ENCODE measurements around the gene SETD2. TPM values are rescaled to one million over a fixed set of nuclear protein-coding genes. Genes with fewer than 3 reads are reported as not detected.

The SETD2 gene
- total RNA-seq, 2 experiments from 2014 or later, result 87.3 to 87.4 TPM

- POLR2A ChIA-PET, result interaction anchor here (1.2 to 1.9 kb wide), 3 partner anchors 18 to 60 kb away, joined by 3 to 9 read pairs (median 3); partner anchors contain the start of gene NBEAL2
Observed at GRCh38 chr3:46998121-46998851, 165.6 kb downstream of the SETD2 start.

DNA sequence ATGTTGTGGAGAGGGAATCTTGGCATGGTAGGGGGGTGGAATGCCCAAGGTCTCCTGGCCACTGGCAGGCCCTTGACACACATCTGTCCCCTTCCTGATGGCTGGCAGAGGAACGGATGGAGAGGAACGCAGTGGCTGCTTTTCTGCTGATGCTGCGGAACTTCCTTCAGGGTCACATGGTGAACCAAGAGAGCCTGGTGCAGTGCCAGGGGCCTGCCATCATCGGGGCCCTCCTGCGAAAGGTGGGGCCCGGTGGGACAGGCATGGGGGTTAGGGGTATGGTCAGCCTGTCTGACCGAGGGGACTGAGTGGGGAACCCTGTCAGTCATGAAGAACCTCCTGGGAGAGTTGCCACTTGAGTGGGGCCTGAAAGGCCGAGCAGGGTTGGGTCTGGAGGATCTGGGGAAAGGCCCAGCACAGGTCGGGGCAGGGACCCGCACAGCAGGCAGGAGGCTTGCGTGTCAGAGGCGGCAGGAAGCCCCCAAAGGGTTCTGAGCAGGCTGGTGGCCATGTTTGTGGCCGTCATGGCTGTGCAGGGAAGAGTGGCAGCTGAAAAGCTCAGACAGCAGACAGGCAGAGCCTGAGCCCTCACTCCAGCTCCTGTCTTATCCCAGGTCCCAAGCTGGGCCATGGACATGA is 166.3 kb downstream of the SETD2 start:
- no peak for TF ChIP-seq CTCF (IDR thresholded peaks at IDR 0.05)
- Histone ChIP-seq H3K36me3 (ENCODE audit: insufficient read depth, low read length) (peaks cover 98% of the 10 kb centered on the region), H3K27me3 (ENCODE audit: control insufficient read depth in 1 of 2, insufficient read depth in 2 of 2, low read length in 2 of 2) (no peaks in the 10 kb centered on the region), H3K4me3 (ENCODE audit: low read length) (no peak overlapping the region), H3K9me3 (ENCODE audit: control insufficient read depth in 1 of 2, insufficient read depth in 1 of 2, low read length in 2 of 2) (no peaks in the 10 kb centered on the region), H3K4me1 (ENCODE audit: insufficient read depth, low read length) (peaks cover 35% of the 10 kb centered on the region), H3K27ac (ENCODE audit: low read depth in 1 of 2, low read length in 2 of 2) (no peak overlapping the region)
- intact Hi-C loops (cut with DNase I, micrococcal nuclease), result loop anchor here (1.0 to 5.0 kb wide), 5 partner anchors 74 to 293 kb away; no protein-coding TSS in a partner anchor
- Mint-ChIP-seq H3K27ac (no peak overlapping the region), H3K4me1 (ENCODE audit: low read depth) (peaks cover 16% of the 10 kb centered on the region), H3K36me3 (ENCODE audit: low read depth) (peaks cover 72% of the 10 kb centered on the region), H3K27me3 (no peaks in the 10 kb centered on the region), H3K9me3 (no peaks in the 10 kb centered on the region), H3K4me3 (no peak overlapping the region)
- ChIA-PET POLR2A (interaction anchor here (1.4 to 1.9 kb wide), 2 partner anchors 18 to 40 kb away, joined by 3 to 9 read pairs; partner anchors contain the start of gene NBEAL2), CTCF (interaction anchor here (0.6 to 3.2 kb wide), 6 partner anchors 17 to 88 kb away, joined by 3 to 11 read pairs (median 4); partner anchors contain the start of genes CCDC12 and NBEAL2)
- ATAC-seq (ENCODE audit: poor library complexity), result no peak
- DNase-seq, result no peak

More at GRCh38 chr3:46998121-46998851, 165.6 kb downstream of the SETD2 start:
- Histone ChIP-seq H3K9me3 (ENCODE audit: control insufficient read depth in 1 of 2, insufficient read depth in 1 of 2, low read length in 2 of 2) (no peaks in the 10 kb centered on the region), H3K4me3 (ENCODE audit: low read length) (no peak overlapping the region), H3K27me3 (ENCODE audit: control insufficient read depth in 1 of 2, insufficient read depth in 2 of 2, low read length in 2 of 2) (no peaks in the 10 kb centered on the region), H3K4me1 (ENCODE audit: insufficient read depth, low read length) (peaks cover 35% of the 10 kb centered on the region), H3K27ac (ENCODE audit: low read depth in 1 of 2, low read length in 2 of 2) (no peak overlapping the region), H3K36me3 (ENCODE audit: insufficient read depth, low read length) (peaks cover 98% of the 10 kb centered on the region)
- H3K9me3 Mint-ChIP-seq, result no peaks in the 10 kb centered on the region
- H3K27me3 Mint-ChIP-seq, result no peaks in the 10 kb centered on the region
- peaks cover 67% of the 10 kb centered on the region for H3K36me3 Mint-ChIP-seq (ENCODE audit: low read depth)
- peaks cover 16% of the 10 kb centered on the region for H3K4me1 Mint-ChIP-seq (ENCODE audit: low read depth)
- ATAC-seq (ENCODE audit: poor library complexity) (peak; percentile 79), DNase-seq (peak; percentile 59 to 88 (median 74))
- peak; percentile 86 for TF ChIP-seq CTCF (IDR thresholded peaks at IDR 0.05)
- H3K27ac Mint-ChIP-seq, result peak overlapping the region; percentile 25
- no peak overlapping the region for H3K4me3 Mint-ChIP-seq
- intact Hi-C loops (cut with DNase I, micrococcal nuclease), result loop anchor here (1.0 to 5.0 kb wide), 5 partner anchors 75 to 293 kb away; no protein-coding TSS in a partner anchor
- CTCF ChIA-PET, result interaction anchor here (0.6 to 3.2 kb wide), 8 partner anchors 11 to 89 kb away, joined by 3 to 11 read pairs (median 4); partner anchors contain the start of genes CCDC12 and NBEAL2

GRCh38 chr3:46996689-46997452 is 167.0 kb downstream of the SETD2 start:
- ChIA-PET POLR2A (interaction anchor here (0.7 to 1.9 kb wide), 2 partner anchors 17 to 71 kb away, joined by 4 to 9 read pairs; partner anchors contain the start of gene NBEAL2), CTCF (interaction anchor here (0.8 to 3.2 kb wide), 3 partner anchors 49 to 299 kb away, joined by 3 to 11 read pairs (median 9); no protein-coding TSS in a partner anchor)
- no peaks in the 10 kb centered on the region for H3K9me3 ChIP-seq (ENCODE audit: control insufficient read depth in 1 of 2, insufficient read depth in 1 of 2, low read length in 2 of 2)
- Mint-ChIP-seq H3K4me3 (no peak overlapping the region), H3K27me3 (no peaks in the 10 kb centered on the region), H3K36me3 (ENCODE audit: low read depth) (peaks cover 65% of the 10 kb centered on the region), H3K27ac (no peak overlapping the region), H3K4me1 (ENCODE audit: low read depth) (peaks cover 16% of the 10 kb centered on the region), H3K9me3 (no peaks in the 10 kb centered on the region)
- no peak for ATAC-seq (ENCODE audit: poor library complexity)
- H3K27me3 ChIP-seq (ENCODE audit: control insufficient read depth in 1 of 2, insufficient read depth in 2 of 2, low read length in 2 of 2), result no peaks in the 10 kb centered on the region
- H3K4me3 ChIP-seq (ENCODE audit: low read length), result no peak overlapping the region
- intact Hi-C loops (cut with DNase I, micrococcal nuclease), result loop anchor here in 1 of 2 experiments (5.0 kb wide), 1 partner anchor 130 kb away; no protein-coding TSS in a partner anchor
- H3K27ac ChIP-seq (ENCODE audit: low read depth in 1 of 2, low read length in 2 of 2), result no peak overlapping the region
- H3K4me1 ChIP-seq (ENCODE audit: insufficient read depth, low read length), result peaks cover 34% of the 10 kb centered on the region
- no peak for TF ChIP-seq CTCF (IDR thresholded peaks at IDR 0.05)
- DNase-seq, result no peak
- H3K36me3 ChIP-seq (ENCODE audit: insufficient read depth, low read length), result peaks cover 98% of the 10 kb centered on the region

Data from CD4-positive, alpha-beta T cell (primary cell).